ENCODE results near the gene CDC6.

CDC6 gene

GRCh38 chr17:40307740-40308239 is 20.1 kb downstream of the CDC6 start:
- ChIA-PET CTCF (interaction anchor here (0.6 to 2.2 kb wide), 5 partner anchors 9 to 1108 kb away, joined by 3 to 13 read pairs (median 7); partner anchors contain the start of gene RPL19), POLR2A (ENCODE audit: low non-redundant PET) (interaction anchor here (0.9 to 1.2 kb wide), 2 partner anchors 19 to 43 kb away, joined by 3 read pairs; no protein-coding TSS in a partner anchor)
- TF ChIP-seq CTCF (conservative IDR thresholded peaks at IDR 0.05; ENCODE audit: low read depth) = no peak
- peak overlapping the region; percentile 58 for H3K27ac ChIP-seq
- DNase-seq (ENCODE audit: low spot score) = no peak

GRCh38 chr17:40309031-40309948 is 21.6 kb downstream of the CDC6 start, which contains the start of gene RARA:
RARA (plus strand) TSS chr17:40309180; CDS start chr17:40331219, 22,039 bp downstream.
- ChIA-PET POLR2A (ENCODE audit: low non-redundant PET) (no interaction called here), CTCF (interaction anchor here (0.5 to 1.1 kb wide), 3 partner anchors 46 to 1433 kb away, joined by 3 to 7 read pairs (median 3); no protein-coding TSS in a partner anchor)
- no peak for DNase-seq (ENCODE audit: low spot score)
- H3K27ac ChIP-seq = peak within 1 kb of the TSS; percentile 99
- no peak for TF ChIP-seq CTCF (conservative IDR thresholded peaks at IDR 0.05; ENCODE audit: low read depth)

- ChIA-PET POLR2A (ENCODE audit: low non-redundant PET) (no interaction called here), CTCF (interaction anchor here (1.1 kb wide), 1 partner anchor 45 kb away, joined by 7 read pairs; no protein-coding TSS in a partner anchor)
- TF ChIP-seq CTCF (conservative IDR thresholded peaks at IDR 0.05; ENCODE audit: low read depth) = no peak
- H3K27ac ChIP-seq = peak overlapping the region; percentile 99
- no peak for DNase-seq (ENCODE audit: low spot score)
Measured at GRCh38 chr17:40309949-40310510, 22.4 kb downstream of the CDC6 start.

- DNase-seq (ENCODE audit: low spot score) = no peak
- POLR2A ChIA-PET (ENCODE audit: low non-redundant PET) = no interaction called here
- TF ChIP-seq CTCF (conservative IDR thresholded peaks at IDR 0.05; ENCODE audit: low read depth) = no peak
- CTCF ChIA-PET = interaction anchor here (1.5 to 1.7 kb wide), 2 partner anchors 8 to 44 kb away, joined by 6 to 7 read pairs; no protein-coding TSS in a partner anchor
- H3K27ac ChIP-seq = peak overlapping the region; percentile 99
Measured at GRCh38 chr17:40310882-40311391, 23.3 kb downstream of the CDC6 start.

- DNase-seq (ENCODE audit: low spot score) = peak; percentile 51
- peak overlapping the region; percentile 99 for H3K27ac ChIP-seq
- no peak for TF ChIP-seq CTCF (conservative IDR thresholded peaks at IDR 0.05; ENCODE audit: low read depth)
- ChIA-PET CTCF (interaction anchor here (1.5 to 1.7 kb wide), 2 partner anchors 8 to 43 kb away, joined by 6 to 7 read pairs; no protein-coding TSS in a partner anchor), POLR2A (ENCODE audit: low non-redundant PET) (interaction anchor here (0.5 kb wide), 2 partner anchors 38 to 135 kb away, joined by 3 to 4 read pairs; no protein-coding TSS in a partner anchor)
Measured at GRCh38 chr17:40311575-40311974, 23.9 kb downstream of the CDC6 start.

All from RWPE1 (cell line).